Uterus (tissue), 4 donors: ENCODE data around the gene TSHZ1. TPM values are rescaled to one million over a fixed set of nuclear protein-coding genes. Genes with fewer than 3 reads are reported as not detected.

Experiments
- DNase-seq, 2 donors: peaks; one replicate each; pipeline ENCODE4 v3.0.0-alpha.2; 2019 to 2020
- H3K27ac ChIP-seq, 2 donors: fragments of 200-600 bp; sonication (generic); 1 replicate in 1 of 2; 2 replicates in 1 of 2; pipeline ENCODE4 v1.5.1; 2016 to 2018
- H3K27me3 ChIP-seq, 2 donors: fragments of 200-600 bp; sonication (generic); one replicate each; pipeline ENCODE4 v1.5.1; 2018 to 2019; ENCODE audit warnings: control low read depth in 1 of 2
- H3K36me3 ChIP-seq, 2 donors: fragments of 200-600 bp; sonication (generic); one replicate each; pipeline ENCODE4 v1.5.1; 2019; ENCODE audit warnings: control low read depth in 1 of 2
- H3K4me1 ChIP-seq, 2 donors: fragments of 200-600 bp; sonication (generic); one replicate each; pipeline ENCODE4 v1.5.1; 2018 to 2019; ENCODE audit warnings: control low read depth in 1 of 2
- H3K4me3 ChIP-seq, 2 donors: fragments of 200-600 bp; sonication (generic); 1 replicate in 1 of 2; 2 replicates in 1 of 2; pipeline ENCODE4 v1.5.1; 2018 to 2019; ENCODE audit warnings: mild to moderate bottlenecking in 1 of 2
- H3K9me3 ChIP-seq, 2 donors: fragments of 200-600 bp; sonication (generic); one replicate each; pipeline ENCODE4 v1.5.1; 2019; ENCODE audit warnings: control low read depth in 1 of 2
- CTCF ChIP-seq, 4 experiments: fragments of 200-600 bp in 2 of 4; fragments of 450-650 bp in 2 of 4; sonication (generic) in 2 of 4; IDR thresholded peaks; one replicate each; pipeline ENCODE4 v1.5.1; 2016 to 2019; ENCODE audit warnings: antibody characterized with exemption in 4 of 4, mild to moderate bottlenecking in 2 of 4, moderate library complexity in 1 of 4
- POLR2A ChIP-seq, 2 donors: fragments of 450-650 bp; IDR thresholded peaks; one replicate each; pipeline ENCODE4 v1.6.1; 2016; ENCODE audit warnings: antibody characterized with exemption in 2 of 2, mild to moderate bottlenecking in 1 of 2, moderate library complexity in 1 of 2
- intact Hi-C: fragments of 100-400 bp; cut with DNase I; formaldehyde crosslinking; loops from one replicate; pipeline ENCODE4 v1.15.1; 2023; ENCODE audit warnings: low total_unique reads
- total RNA-seq, 4 donors: library from RNA; depleted of rRNA in 3 of 4; stranded (reverse); fragments of >200 nt in 3 of 4; gene quantifications; one replicate each; pipeline versions ENCODE4 v1.1.0 to v1.2.4, GENCODE V29; 2014 to 2023
- donor health status: DM: yes; HTN: yes; CAD: no.

Gene TSHZ1
- total RNA-seq, 4 donors from 2014 or later = 10.0 to 31.9 (median 21.4) TPM

GRCh38 chr18:75221397-75221796, 10.8 kb downstream of the TSHZ1 start:
- H3K36me3 ChIP-seq = no peaks in the 10 kb centered on the region
- H3K9me3 ChIP-seq = no peaks in the 10 kb centered on the region
- no peak for DNase-seq
- H3K27me3 ChIP-seq = no peaks in the 10 kb centered on the region
- H3K4me3 ChIP-seq = no peak overlapping the region
- no peak overlapping the region for H3K27ac ChIP-seq
- intact Hi-C loops = no loop called here
- TF ChIP-seq CTCF (IDR thresholded peaks at IDR 0.05) (no peak), POLR2A (IDR thresholded peaks at IDR 0.05) (no peak)
- no peaks in the 10 kb centered on the region for H3K4me1 ChIP-seq

GRCh38 chr18:75221897-75222296, 11.3 kb downstream of the TSHZ1 start:
- H3K4me3 ChIP-seq = no peak overlapping the region
- H3K9me3 ChIP-seq = no peaks in the 10 kb centered on the region
- DNase-seq = no peak
- intact Hi-C loops = no loop called here
- H3K27me3 ChIP-seq = no peaks in the 10 kb centered on the region
- TF ChIP-seq CTCF (IDR thresholded peaks at IDR 0.05) = no peak
- TF ChIP-seq POLR2A (IDR thresholded peaks at IDR 0.05) = no peak
- peak overlapping the region in 1 of 2 donors; percentile 39 for H3K27ac ChIP-seq
- no peaks in the 10 kb centered on the region for H3K4me1 ChIP-seq
- no peaks in the 10 kb centered on the region for H3K36me3 ChIP-seq

GRCh38 chr18:75222407-75222806, 11.8 kb downstream of the TSHZ1 start:
- Histone ChIP-seq H3K36me3 (no peaks in the 10 kb centered on the region), H3K4me1 (no peaks in the 10 kb centered on the region), H3K27me3 (no peaks in the 10 kb centered on the region), H3K27ac (peak overlapping the region in 1 of 2 donors; percentile 39), H3K4me3 (no peak overlapping the region), H3K9me3 (no peaks in the 10 kb centered on the region)
- intact Hi-C loops = no loop called here
- TF ChIP-seq POLR2A (IDR thresholded peaks at IDR 0.05) = no peak
- TF ChIP-seq CTCF (IDR thresholded peaks at IDR 0.05) = no peak
- DNase-seq = no peak

GRCh38 chr18:75223687-75224347, 13.2 kb downstream of the TSHZ1 start:
- Histone ChIP-seq H3K4me3 (no peak overlapping the region), H3K4me1 (no peaks in the 10 kb centered on the region), H3K36me3 (no peaks in the 10 kb centered on the region), H3K27ac (no peak overlapping the region), H3K9me3 (no peaks in the 10 kb centered on the region), H3K27me3 (no peaks in the 10 kb centered on the region)
- TF ChIP-seq POLR2A (IDR thresholded peaks at IDR 0.05) = no peak
- TF ChIP-seq CTCF (IDR thresholded peaks at IDR 0.05) = no peak
- intact Hi-C loops = no loop called here
- DNase-seq = no peak

GRCh38 chr18:75226286-75226955, 15.8 kb downstream of the TSHZ1 start:
- no peak for DNase-seq
- Histone ChIP-seq H3K27ac (peak overlapping the region; percentile 7 to 62), H3K4me3 (peak overlapping the region in 1 of 2 donors; percentile 9), H3K27me3 (no peaks in the 10 kb centered on the region), H3K9me3 (no peaks in the 10 kb centered on the region), H3K4me1 (no peaks in the 10 kb centered on the region), H3K36me3 (no peaks in the 10 kb centered on the region)
- intact Hi-C loops = no loop called here
- TF ChIP-seq POLR2A (IDR thresholded peaks at IDR 0.05) = no peak
- TF ChIP-seq CTCF (IDR thresholded peaks at IDR 0.05) = no peak
